ENCODE data around the gene SFXN5.

DNA sequence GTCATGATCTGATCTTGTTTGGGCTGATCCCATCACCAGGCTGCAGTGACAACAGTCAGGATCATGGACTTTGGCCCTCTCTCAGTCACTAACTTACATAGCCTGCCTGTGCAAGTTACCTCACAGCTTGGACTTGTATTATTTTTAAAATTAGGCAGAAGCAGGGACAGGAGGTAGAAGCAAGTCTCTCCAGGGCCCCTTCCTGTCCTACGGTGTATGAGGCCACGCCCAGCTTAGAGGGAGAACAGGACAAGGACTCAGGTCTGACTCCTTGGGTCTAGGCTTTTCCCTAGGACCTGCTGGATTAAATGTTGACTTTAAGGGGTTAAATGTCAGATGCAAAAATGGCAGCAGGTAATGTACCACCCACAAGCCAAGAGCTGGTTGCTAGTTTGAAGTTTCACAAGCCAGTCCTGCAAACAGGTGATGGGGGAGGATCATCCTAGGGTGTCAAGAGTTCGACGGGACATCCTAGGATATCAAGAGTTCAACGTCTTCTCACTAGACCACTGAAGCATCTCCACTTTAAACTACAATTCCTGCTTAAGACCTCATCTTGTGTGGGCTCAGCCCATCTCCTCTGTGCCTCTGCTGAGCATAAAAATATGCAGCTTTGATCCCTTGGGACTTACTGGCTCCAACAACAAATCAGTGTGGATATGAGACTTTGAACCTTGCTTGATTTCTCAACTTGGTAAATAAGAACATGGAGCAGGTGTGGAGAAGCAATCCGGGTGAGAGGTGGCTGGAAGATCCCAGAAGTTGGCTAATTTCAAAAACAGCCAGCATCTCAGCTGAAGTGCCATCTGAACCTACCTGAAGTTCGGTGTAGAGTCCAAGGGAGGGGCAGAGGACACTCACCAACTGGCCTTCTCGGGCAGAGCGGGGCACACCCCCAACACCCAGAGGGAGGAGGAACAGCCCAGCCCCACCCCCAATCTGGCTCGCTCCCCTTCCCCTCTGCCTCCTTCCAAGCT, 39.5 kb downstream of the SFXN5 start:
- TF ChIP-seq, protein P1, sequence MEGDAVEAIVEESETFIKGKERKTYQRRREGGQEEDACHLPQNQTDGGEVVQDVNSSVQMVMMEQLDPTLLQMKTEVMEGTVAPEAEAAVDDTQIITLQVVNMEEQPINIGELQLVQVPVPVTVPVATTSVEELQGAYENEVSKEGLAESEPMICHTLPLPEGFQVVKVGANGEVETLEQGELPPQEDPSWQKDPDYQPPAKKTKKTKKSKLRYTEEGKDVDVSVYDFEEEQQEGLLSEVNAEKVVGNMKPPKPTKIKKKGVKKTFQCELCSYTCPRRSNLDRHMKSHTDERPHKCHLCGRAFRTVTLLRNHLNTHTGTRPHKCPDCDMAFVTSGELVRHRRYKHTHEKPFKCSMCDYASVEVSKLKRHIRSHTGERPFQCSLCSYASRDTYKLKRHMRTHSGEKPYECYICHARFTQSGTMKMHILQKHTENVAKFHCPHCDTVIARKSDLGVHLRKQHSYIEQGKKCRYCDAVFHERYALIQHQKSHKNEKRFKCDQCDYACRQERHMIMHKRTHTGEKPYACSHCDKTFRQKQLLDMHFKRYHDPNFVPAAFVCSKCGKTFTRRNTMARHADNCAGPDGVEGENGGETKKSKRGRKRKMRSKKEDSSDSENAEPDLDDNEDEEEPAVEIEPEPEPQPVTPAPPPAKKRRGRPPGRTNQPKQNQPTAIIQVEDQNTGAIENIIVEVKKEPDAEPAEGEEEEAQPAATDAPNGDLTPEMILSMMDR (IDR thresholded peaks at IDR 0.05) = no peak
- TF ChIP-seq POLR2AphosphoS5 (IDR thresholded peaks at IDR 0.05; ENCODE audit: low read depth, low read length) (no peak), TCF7L2 (IDR thresholded peaks at IDR 0.05; ENCODE audit: low read depth, low read length) (no peak), SIN3A (IDR thresholded peaks at IDR 0.05; ENCODE audit: borderline replicate concordance, insufficient read depth, low read depth, low read length) (no peak)
- TF ChIP-seq, protein P2, sequence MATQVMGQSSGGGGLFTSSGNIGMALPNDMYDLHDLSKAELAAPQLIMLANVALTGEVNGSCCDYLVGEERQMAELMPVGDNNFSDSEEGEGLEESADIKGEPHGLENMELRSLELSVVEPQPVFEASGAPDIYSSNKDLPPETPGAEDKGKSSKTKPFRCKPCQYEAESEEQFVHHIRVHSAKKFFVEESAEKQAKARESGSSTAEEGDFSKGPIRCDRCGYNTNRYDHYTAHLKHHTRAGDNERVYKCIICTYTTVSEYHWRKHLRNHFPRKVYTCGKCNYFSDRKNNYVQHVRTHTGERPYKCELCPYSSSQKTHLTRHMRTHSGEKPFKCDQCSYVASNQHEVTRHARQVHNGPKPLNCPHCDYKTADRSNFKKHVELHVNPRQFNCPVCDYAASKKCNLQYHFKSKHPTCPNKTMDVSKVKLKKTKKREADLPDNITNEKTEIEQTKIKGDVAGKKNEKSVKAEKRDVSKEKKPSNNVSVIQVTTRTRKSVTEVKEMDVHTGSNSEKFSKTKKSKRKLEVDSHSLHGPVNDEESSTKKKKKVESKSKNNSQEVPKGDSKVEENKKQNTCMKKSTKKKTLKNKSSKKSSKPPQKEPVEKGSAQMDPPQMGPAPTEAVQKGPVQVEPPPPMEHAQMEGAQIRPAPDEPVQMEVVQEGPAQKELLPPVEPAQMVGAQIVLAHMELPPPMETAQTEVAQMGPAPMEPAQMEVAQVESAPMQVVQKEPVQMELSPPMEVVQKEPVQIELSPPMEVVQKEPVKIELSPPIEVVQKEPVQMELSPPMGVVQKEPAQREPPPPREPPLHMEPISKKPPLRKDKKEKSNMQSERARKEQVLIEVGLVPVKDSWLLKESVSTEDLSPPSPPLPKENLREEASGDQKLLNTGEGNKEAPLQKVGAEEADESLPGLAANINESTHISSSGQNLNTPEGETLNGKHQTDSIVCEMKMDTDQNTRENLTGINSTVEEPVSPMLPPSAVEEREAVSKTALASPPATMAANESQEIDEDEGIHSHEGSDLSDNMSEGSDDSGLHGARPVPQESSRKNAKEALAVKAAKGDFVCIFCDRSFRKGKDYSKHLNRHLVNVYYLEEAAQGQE (IDR thresholded peaks at IDR 0.05; ENCODE audit: insufficient read depth in 1 of 2, low read depth in 2 of 2, low read length in 1 of 2) = no peak

Measured in Panc1 (cell line).